Loucy (cell line): ENCODE results near the gene S100B.

Source experiments
- H2AFZ ChIP-seq: fragments of 200-600 bp; sonication (generic); 2 replicates; pipeline ENCODE4 v1.6.0; 2016; ENCODE audit warnings: antibody characterized with exemption, mild to moderate bottlenecking, low read length, moderate library complexity
- H3F3A ChIP-seq: fragments of 200-600 bp; 2 replicates; pipeline ENCODE4 v1.6.0; 2016; ENCODE audit warnings: antibody characterized with exemption, low read depth, mild to moderate bottlenecking
- H3K27me3 ChIP-seq: fragments of 200-600 bp; sonication (generic); 2 replicates; pipeline ENCODE4 v1.6.1; 2014; ENCODE audit warnings: low read length, mild to moderate bottlenecking; ENCODE audit not compliant: insufficient read depth, poor library complexity, severe bottlenecking
- H3K36me3 ChIP-seq: fragments of 200-600 bp; sonication (generic); 2 replicates; pipeline ENCODE4 v1.6.1; 2016; ENCODE audit warnings: low read length; ENCODE audit not compliant: insufficient read depth
- H3K4me1 ChIP-seq: fragments of 200-600 bp; sonication (generic); 2 replicates; pipeline ENCODE4 v1.5.1; 2014; ENCODE audit warnings: low read length, mild to moderate bottlenecking; ENCODE audit not compliant: insufficient read depth, poor library complexity, severe bottlenecking
- H3K4me2 ChIP-seq: fragments of 200-600 bp; sonication (generic); 2 replicates; pipeline ENCODE4 v1.6.0; 2014; ENCODE audit warnings: antibody characterized with exemption, low read length, low read depth, mild to moderate bottlenecking; ENCODE audit not compliant: poor library complexity, severe bottlenecking
- H3K4me3 ChIP-seq: fragments of 200-600 bp; sonication (generic); 2 replicates; pipeline ENCODE4 v1.5.1; 2014; ENCODE audit warnings: low read length, mild to moderate bottlenecking, mixed read lengths; ENCODE audit not compliant: poor library complexity, severe bottlenecking
- H3K79me2 ChIP-seq: fragments of 200-600 bp; sonication (generic); 2 replicates; pipeline ENCODE4 v1.6.1; 2014; ENCODE audit warnings: low read length; ENCODE audit not compliant: insufficient read depth
- H3K9ac ChIP-seq: fragments of 200-600 bp; sonication (generic); 2 replicates; pipeline ENCODE4 v1.6.0; 2014; ENCODE audit warnings: mild to moderate bottlenecking, low read depth, low read length, moderate library complexity; ENCODE audit not compliant: poor library complexity, severe bottlenecking
- H3K9me2 ChIP-seq: fragments of 200-600 bp; sonication (generic); replicated peaks from 2 replicates; pipeline ENCODE4 v1.6.1; 2016; ENCODE audit warnings: low read depth, low read length, mixed read lengths
- H3K9me3 ChIP-seq: fragments of 200-600 bp; sonication (generic); 2 replicates; pipeline ENCODE4 v1.6.1; 2014; ENCODE audit warnings: mild to moderate bottlenecking, antibody characterized with exemption, low read length, low read depth; ENCODE audit not compliant: insufficient read depth
- H4K20me1 ChIP-seq: fragments of 200-600 bp; sonication (generic); 2 replicates; pipeline ENCODE4 v1.6.0; 2014; ENCODE audit warnings: antibody characterized with exemption, low read length, mild to moderate bottlenecking; ENCODE audit not compliant: insufficient read depth, poor library complexity, severe bottlenecking
- CTCF ChIP-seq: fragments of 200-600 bp; sonication (generic); conservative IDR thresholded peaks from 2 replicates; pipeline ENCODE4 v1.5.1; 2014; ENCODE audit warnings: mild to moderate bottlenecking, antibody characterized with exemption, low read length
- EZH2phosphoT487 ChIP-seq: fragments of 200-600 bp; IDR thresholded peaks from 2 replicates; pipeline ENCODE4 v1.6.1; 2018; ENCODE audit warnings: antibody characterized with exemption, mild to moderate bottlenecking, moderate library complexity, borderline replicate concordance

The S100B gene

GRCh38 chr21:46555678-46556077 lies 49.2 kb downstream of the S100B start:
- H3K36me3 ChIP-seq, result no peaks in the 10 kb centered on the region
- H3K27me3 ChIP-seq, result no peaks in the 10 kb centered on the region
- no peak overlapping the region for H3K9ac ChIP-seq
- no peaks in the 10 kb centered on the region for H3K79me2 ChIP-seq
- peaks cover 38% of the 10 kb centered on the region for H3K4me1 ChIP-seq
- no peak overlapping the region for H2AFZ ChIP-seq
- H4K20me1 ChIP-seq, result no peaks in the 10 kb centered on the region
- no peaks in the 10 kb centered on the region for H3F3A ChIP-seq
- TF ChIP-seq EZH2phosphoT487, result no peak
- TF ChIP-seq CTCF, result no peak
- no peak overlapping the region for H3K4me3 ChIP-seq
- H3K9me3 ChIP-seq, result no peaks in the 10 kb centered on the region
- no peaks in the 10 kb centered on the region for H3K9me2 ChIP-seq
- no peak overlapping the region for H3K4me2 ChIP-seq

- H3K9me3 ChIP-seq, result no peaks in the 10 kb centered on the region
- no peaks in the 10 kb centered on the region for H3K79me2 ChIP-seq
- H2AFZ ChIP-seq, result no peak overlapping the region
- H3K27me3 ChIP-seq, result no peaks in the 10 kb centered on the region
- no peaks in the 10 kb centered on the region for H3K36me3 ChIP-seq
- peaks cover 40% of the 10 kb centered on the region for H3K4me1 ChIP-seq
- no peaks in the 10 kb centered on the region for H3F3A ChIP-seq
- no peak overlapping the region for H3K4me3 ChIP-seq
- H4K20me1 ChIP-seq, result no peaks in the 10 kb centered on the region
- no peaks in the 10 kb centered on the region for H3K9me2 ChIP-seq
- H3K9ac ChIP-seq, result no peak overlapping the region
- TF ChIP-seq CTCF (no peak), EZH2phosphoT487 (no peak)
- no peak overlapping the region for H3K4me2 ChIP-seq
Measured at GRCh38 chr21:46555225-46555617, 49.7 kb downstream of the S100B start.

GRCh38 chr21:46554431-46555224 lies 50.3 kb downstream of the S100B start:
- Histone ChIP-seq H3K9me3 (no peaks in the 10 kb centered on the region), H2AFZ (no peak overlapping the region)

More at GRCh38 chr21:46554431-46555224, 50.3 kb downstream of the S100B start:
- Histone ChIP-seq H3K4me2 (no peak overlapping the region), H3F3A (no peaks in the 10 kb centered on the region), H3K4me1 (peaks cover 37% of the 10 kb centered on the region), H3K4me3 (no peak overlapping the region), H3K9ac (no peak overlapping the region), H3K27me3 (no peaks in the 10 kb centered on the region), H3K79me2 (no peaks in the 10 kb centered on the region), H3K36me3 (no peaks in the 10 kb centered on the region), H3K9me2 (no peaks in the 10 kb centered on the region), H4K20me1 (no peaks in the 10 kb centered on the region)
- no peak for TF ChIP-seq EZH2phosphoT487
- TF ChIP-seq CTCF, result no peak
